Calu3 (cell line): ENCODE data around the gene CFAP61. TPM values are rescaled to one million over a fixed set of nuclear protein-coding genes. Genes with fewer than 3 reads are reported as not detected.

Source experiments
- BruUV-seq: library from RNA; stranded (reverse); fragments of 400-500 nt; replicated peaks from 2 replicates; lab custom pipeline; 2021; lab: Mats Ljungman, UMichigan
- CTCF ChIA-PET: fragments of 300-600 bp; sonication (Branson Sonifier 250); formaldehyde crosslinking; loops from one replicate; lab custom pipeline; 2022; ENCODE audit warnings: antibody characterized with exemption; lab: Charles Lee
- DNase-seq: peaks from one replicate; pipeline ENCODE4 v3.0.0; 2022
- H3K27ac Mint-ChIP-seq: one replicate; pipeline ENCODE4 v1.8.0; 2022; ENCODE audit warnings: mixed read lengths; ENCODE audit not compliant: unreplicated experiment
- H3K27me3 Mint-ChIP-seq: one replicate; pipeline ENCODE4 v1.8.0; 2022; ENCODE audit warnings: mixed read lengths; ENCODE audit not compliant: unreplicated experiment
- H3K36me3 Mint-ChIP-seq: one replicate; pipeline ENCODE4 v1.8.0; 2022; ENCODE audit warnings: mild to moderate bottlenecking, moderate library complexity, mixed read lengths; ENCODE audit not compliant: insufficient read depth, unreplicated experiment
- H3K4me1 Mint-ChIP-seq: one replicate; pipeline ENCODE4 v1.8.0; 2022; ENCODE audit warnings: mild to moderate bottlenecking, low read depth, mixed read lengths; ENCODE audit not compliant: unreplicated experiment
- H3K4me3 Mint-ChIP-seq: one replicate; pipeline ENCODE4 v1.8.0; 2022; ENCODE audit warnings: mild to moderate bottlenecking, low read depth, moderate library complexity, mixed read lengths; ENCODE audit not compliant: unreplicated experiment
- H3K9me3 Mint-ChIP-seq: one replicate; pipeline ENCODE4 v1.8.0; 2022; ENCODE audit warnings: low read depth, mixed read lengths; ENCODE audit not compliant: unreplicated experiment
- intact Hi-C: fragments of 100-400 bp; cut with micrococcal nuclease; formaldehyde crosslinking; loops from one replicate; pipeline ENCODE4 v1.10.0; 2022; ENCODE audit not compliant: unreplicated experiment
- total RNA-seq: library from RNA; stranded (reverse); gene quantifications from 2 replicates; pipeline ENCODE4 v1.2.3, GENCODE V29; 2022
- TF ChIP-seq, protein P1 (sequence below): fragments of 200-600 bp; IDR thresholded peaks from one replicate; pipeline ENCODE4 v1.8.0; 2022; ENCODE audit warnings: antibody characterized with exemption; ENCODE audit not compliant: unreplicated experiment

Gene CFAP61
- total RNA-seq, 1 experiment from 2014 or later: not detected

DNA sequence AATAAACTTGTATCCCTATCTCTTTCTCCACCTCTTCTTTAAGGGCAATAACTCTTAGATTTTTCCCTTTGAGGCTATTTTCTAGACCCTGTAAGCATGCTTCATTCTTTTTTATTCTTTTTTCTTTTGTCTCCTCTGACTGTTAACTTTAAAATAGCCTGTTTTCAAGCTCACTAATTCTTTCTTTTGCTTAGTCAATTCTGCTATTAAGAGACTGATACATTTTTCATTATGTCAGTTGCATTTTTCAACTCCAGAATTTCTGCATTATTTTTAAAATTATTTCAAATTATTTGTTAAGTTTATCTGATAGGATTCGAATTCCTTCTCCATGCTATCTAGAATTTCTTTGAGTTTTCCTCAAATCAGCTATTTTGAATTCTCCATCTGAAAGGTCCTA is 84.0 kb downstream of the CFAP61 start:
- Mint-ChIP-seq H3K4me1 (no peaks in the 10 kb centered on the region), H3K36me3 (no peaks in the 10 kb centered on the region), H3K9me3 (no peaks in the 10 kb centered on the region), H3K27me3 (no peaks in the 10 kb centered on the region), H3K27ac (no peak overlapping the region), H3K4me3 (no peak overlapping the region)
- intact Hi-C loops: no loop called here
- CTCF ChIA-PET: no interaction called here
- BruUV-seq: no TSS peak
- TF ChIP-seq, protein P1, sequence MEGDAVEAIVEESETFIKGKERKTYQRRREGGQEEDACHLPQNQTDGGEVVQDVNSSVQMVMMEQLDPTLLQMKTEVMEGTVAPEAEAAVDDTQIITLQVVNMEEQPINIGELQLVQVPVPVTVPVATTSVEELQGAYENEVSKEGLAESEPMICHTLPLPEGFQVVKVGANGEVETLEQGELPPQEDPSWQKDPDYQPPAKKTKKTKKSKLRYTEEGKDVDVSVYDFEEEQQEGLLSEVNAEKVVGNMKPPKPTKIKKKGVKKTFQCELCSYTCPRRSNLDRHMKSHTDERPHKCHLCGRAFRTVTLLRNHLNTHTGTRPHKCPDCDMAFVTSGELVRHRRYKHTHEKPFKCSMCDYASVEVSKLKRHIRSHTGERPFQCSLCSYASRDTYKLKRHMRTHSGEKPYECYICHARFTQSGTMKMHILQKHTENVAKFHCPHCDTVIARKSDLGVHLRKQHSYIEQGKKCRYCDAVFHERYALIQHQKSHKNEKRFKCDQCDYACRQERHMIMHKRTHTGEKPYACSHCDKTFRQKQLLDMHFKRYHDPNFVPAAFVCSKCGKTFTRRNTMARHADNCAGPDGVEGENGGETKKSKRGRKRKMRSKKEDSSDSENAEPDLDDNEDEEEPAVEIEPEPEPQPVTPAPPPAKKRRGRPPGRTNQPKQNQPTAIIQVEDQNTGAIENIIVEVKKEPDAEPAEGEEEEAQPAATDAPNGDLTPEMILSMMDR: no peak
- DNase-seq: no peak

DNA sequence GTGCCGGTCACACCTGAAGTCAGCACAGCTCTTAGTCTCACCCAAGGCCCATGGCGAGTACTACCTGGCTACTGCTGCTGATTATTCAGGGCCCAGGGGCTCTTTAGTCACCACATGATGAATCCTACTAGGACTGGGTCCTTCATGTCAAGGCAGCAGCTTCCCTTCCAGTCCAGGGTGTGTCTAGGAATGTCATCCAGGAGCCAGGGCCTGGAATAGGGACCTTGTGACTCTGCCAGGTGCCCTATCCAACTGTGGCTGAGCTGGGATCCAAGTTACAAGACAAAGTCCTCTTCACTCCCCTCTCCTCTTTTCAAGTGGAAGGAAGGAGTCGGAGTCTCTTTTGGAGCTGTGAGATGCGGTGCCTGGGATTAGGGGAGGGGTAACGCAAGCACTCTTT is 85.5 kb downstream of the CFAP61 start:
- no TSS peak for BruUV-seq
- Mint-ChIP-seq H3K36me3 (no peaks in the 10 kb centered on the region), H3K27ac (no peak overlapping the region), H3K9me3 (no peaks in the 10 kb centered on the region), H3K27me3 (no peaks in the 10 kb centered on the region), H3K4me1 (no peaks in the 10 kb centered on the region), H3K4me3 (no peak overlapping the region)
- TF ChIP-seq, protein P1: no peak
- intact Hi-C loops: no loop called here
- no peak for DNase-seq
- CTCF ChIA-PET: no interaction called here

GRCh38 chr20:20138301-20139064 is 86.2 kb downstream of the CFAP61 start:
- no peaks in the 10 kb centered on the region for H3K9me3 Mint-ChIP-seq
- BruUV-seq: no TSS peak

GRCh38 chr20:20139403-20139802 is 87.1 kb downstream of the CFAP61 start:
- H3K9me3 Mint-ChIP-seq: no peaks in the 10 kb centered on the region
- H3K4me1 Mint-ChIP-seq: no peaks in the 10 kb centered on the region
- DNase-seq: no peak
- no peak overlapping the region for H3K4me3 Mint-ChIP-seq
- TF ChIP-seq, protein P1: no peak
- no peak overlapping the region for H3K27ac Mint-ChIP-seq
- no peaks in the 10 kb centered on the region for H3K36me3 Mint-ChIP-seq
- intact Hi-C loops: no loop called here
- H3K27me3 Mint-ChIP-seq: no peaks in the 10 kb centered on the region
- BruUV-seq: no TSS peak
- CTCF ChIA-PET: no interaction called here

More at GRCh38 chr20:20138301-20139064, 86.2 kb downstream of the CFAP61 start:
- TF ChIP-seq, protein P1: no peak
- H3K36me3 Mint-ChIP-seq: no peaks in the 10 kb centered on the region
- H3K4me3 Mint-ChIP-seq: no peak overlapping the region
- CTCF ChIA-PET: no interaction called here
- H3K27me3 Mint-ChIP-seq: no peaks in the 10 kb centered on the region
- no peaks in the 10 kb centered on the region for H3K4me1 Mint-ChIP-seq
- DNase-seq: no peak
- no peak overlapping the region for H3K27ac Mint-ChIP-seq
- intact Hi-C loops: no loop called here
